OCI-LY1 (cell line): ENCODE measurements around the gene GCNT3.

Source experiments
- CTCF ChIP-seq: fragments of 200-600 bp; sonication (generic), shearing (Covaris generic); IDR thresholded peaks from 2 replicates; pipeline ENCODE4 v1.5.1; 2017; ENCODE audit warnings: mild to moderate bottlenecking, antibody characterized with exemption, low read length, moderate library complexity, mixed read lengths
- EZH2 ChIP-seq: fragments of 200-600 bp; sonication (generic), shearing (Covaris generic); IDR thresholded peaks from 2 replicates; pipeline ENCODE4 v1.8.0; 2017; ENCODE audit warnings: borderline replicate concordance, mixed run types, mild to moderate bottlenecking, antibody characterized with exemption, low read length, moderate library complexity, mixed read lengths

DNA sequence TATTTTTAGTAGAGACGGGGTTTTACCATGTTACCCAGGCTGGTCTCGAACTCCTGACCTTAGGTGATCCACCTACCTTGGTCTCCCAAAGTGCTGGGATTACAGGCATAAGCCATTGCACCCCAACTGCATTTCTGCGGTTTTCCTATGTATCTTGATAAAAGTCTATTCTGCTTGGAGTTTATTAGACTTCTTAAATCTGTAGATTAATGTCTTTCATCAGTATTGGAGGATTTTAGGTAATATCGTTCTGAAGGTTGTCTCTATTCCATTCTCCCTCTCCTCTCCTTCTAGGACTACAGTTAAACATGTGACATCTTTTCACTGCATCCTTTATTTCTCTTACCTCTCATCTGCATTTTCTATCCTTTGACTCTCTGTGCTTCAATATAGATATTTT lies 46.3 kb upstream of the GCNT3 start:
- TF ChIP-seq CTCF: no peak
- no peak for TF ChIP-seq EZH2
